HG03097 (cell line): Measurements from ENCODE around the gene UBXN4.
"Not testable (repeated sequence)": the region's sequence is repeated elsewhere in the genome, so short reads cannot be mapped to it uniquely, and the experiment has no call there.

Experiments used
- ATAC-seq: cut with Tn5 transposase; IDR thresholded peaks from one replicate; pipeline ENCODE4 v1.9.1; 2021; ENCODE audit not compliant: unreplicated experiment, low FRiP score

Gene UBXN4

DNA sequence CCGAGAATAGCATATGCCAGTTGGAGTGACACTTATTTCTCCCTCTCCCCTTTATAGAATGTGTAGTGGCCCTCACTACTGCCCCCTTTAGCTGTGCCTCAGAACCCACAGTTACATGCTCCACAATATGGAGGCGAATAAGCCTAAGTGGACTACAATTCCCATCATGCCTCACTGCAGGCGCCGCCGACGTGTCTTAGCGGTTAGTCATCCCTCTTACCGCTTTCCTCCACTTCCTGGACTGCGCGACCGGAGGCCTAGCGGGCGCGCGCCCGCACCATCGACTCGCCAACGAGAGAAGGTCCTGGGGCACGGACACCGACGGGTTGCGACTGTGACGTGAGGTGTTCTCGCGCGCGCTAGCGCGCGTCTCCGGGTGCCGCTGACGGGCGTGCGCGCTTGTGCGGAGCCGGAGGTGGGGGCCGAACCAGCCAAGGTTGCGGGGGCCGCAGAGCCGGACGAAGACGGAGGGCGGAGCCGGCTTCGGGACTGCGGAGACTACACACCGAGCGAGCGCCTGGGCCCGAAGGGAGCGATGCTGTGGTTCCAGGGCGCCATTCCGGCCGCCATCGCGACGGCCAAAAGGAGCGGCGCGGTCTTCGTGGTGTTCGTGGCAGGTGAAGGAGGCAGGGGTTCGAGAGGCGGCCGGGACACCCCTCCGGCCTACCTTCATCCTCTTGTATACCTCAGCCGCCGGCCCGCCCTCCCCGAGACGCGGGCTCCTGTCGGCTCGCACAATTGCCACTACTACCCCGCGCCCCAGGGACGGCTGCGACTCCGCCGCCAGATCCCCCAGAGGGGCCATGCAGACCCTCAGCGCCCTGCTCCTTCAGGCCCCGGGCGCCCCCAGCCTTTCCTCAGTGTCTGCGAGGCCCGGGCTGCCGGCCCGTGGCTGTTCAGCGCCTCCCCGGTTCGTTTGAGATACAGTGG, at the start of gene UBXN4:
Gene UBXN4, plus strand, starts transcription at position 461 of the 930 bp plus-strand sequence. Its CDS starts 75 bp downstream, at position 536.
- peak; percentile 93 for ATAC-seq

- no peak for ATAC-seq
Measured at GRCh38 chr2:135694711-135695110, 46.9 kb upstream of the UBXN4 start.

- ATAC-seq: no peak
Measured at GRCh38 chr2:135698838-135699237, 42.8 kb upstream of the UBXN4 start.

- ATAC-seq: no peak
Measured at GRCh38 chr2:135701442-135701841, 40.2 kb upstream of the UBXN4 start.

DNA sequence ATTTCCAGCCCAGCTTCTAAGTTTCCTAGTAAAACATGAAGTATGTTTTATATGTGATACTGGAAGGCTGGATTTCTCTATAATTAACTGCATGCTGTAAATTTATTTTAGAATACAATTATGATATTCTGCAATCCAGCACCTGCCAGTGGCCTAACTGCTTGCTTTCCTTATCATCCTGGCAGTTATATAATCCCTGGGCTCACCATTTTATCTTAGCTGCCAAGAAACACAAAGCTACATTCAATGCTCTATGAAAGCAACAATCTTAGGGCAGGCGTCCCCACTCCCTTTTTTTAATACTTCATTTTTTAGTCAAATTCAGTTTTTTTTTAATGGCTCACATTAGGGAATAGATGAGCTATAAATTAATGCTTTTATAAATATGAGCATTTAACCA, 38.4 kb upstream of the UBXN4 start:
- no peak for ATAC-seq

DNA sequence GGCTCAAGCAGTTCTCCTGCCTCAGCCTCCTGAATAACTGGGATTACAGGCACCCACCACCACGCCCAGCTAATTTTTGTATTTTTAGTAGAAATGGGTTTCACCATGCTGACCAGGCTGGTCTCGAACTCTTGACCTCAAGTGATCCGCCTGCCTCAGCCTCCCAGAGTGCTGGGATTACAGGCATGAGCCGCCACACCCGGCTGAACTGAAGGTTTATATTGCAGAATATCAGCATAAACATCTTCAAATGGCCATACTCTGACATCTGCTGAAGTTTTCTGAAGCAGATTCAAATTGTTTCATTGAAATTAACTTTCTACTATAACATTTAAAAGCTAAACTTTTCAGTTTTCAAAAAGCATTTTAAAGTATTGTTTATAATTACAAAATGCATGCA, 37.6 kb upstream of the UBXN4 start:
- ATAC-seq: not testable (repeated sequence)

DNA sequence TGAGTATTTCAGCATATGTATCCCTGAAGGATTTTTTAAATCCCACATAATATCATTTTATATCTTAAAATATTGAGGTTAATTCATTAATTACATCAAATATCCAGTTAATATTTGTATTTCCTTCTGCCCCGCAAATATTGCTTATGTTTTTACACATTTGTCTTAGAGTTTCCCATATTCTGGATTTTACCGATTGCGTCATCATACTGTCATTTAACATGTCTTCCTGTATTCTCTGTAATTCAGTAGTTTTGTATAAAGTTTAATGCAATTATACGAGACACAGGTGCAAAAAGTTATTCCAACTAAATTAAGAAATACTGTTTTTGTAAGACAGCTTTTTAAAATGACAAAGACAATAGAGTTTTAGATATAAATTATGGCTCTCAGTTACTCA, 33.5 kb upstream of the UBXN4 start:
- ATAC-seq: no peak

DNA sequence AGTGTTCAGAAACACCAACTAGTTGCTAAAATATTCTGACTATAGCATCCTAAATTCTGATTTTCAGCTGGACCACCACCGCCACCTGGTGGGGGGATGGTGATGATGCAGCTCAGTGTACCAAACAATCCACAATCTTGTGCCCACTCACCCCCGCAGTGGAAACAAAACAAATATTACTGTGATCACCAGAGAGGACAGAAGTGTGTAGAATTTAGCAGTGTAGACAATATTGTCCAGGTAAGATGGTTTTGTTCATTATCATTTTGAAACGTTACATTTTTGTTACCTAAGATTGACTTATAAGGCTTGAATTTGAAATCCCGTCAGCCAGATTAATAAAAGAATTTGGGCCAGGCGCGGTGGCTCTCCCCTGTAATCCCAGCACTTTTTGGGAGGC, 31.7 kb upstream of the UBXN4 start:
- ATAC-seq: no peak

DNA sequence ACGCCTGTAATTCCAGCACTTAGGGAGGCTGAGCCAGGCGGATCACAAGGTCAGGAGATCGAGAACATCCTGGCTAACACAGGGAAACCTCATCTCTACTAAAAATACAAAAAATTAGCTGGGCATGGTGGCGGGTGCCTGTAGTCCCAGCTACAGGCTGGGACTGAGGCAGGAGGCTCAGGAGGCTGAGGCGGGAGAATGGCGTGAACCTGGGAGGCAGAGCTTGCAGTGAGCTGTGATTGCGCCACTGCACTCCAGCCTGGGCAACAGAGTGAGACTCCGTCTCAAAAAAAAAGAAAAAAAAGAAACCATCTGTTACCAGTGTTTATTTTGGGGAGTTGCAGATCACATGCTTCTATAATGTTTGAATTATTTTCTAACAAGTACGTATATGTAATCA, 26.6 kb upstream of the UBXN4 start:
- ATAC-seq: not testable (repeated sequence)

DNA sequence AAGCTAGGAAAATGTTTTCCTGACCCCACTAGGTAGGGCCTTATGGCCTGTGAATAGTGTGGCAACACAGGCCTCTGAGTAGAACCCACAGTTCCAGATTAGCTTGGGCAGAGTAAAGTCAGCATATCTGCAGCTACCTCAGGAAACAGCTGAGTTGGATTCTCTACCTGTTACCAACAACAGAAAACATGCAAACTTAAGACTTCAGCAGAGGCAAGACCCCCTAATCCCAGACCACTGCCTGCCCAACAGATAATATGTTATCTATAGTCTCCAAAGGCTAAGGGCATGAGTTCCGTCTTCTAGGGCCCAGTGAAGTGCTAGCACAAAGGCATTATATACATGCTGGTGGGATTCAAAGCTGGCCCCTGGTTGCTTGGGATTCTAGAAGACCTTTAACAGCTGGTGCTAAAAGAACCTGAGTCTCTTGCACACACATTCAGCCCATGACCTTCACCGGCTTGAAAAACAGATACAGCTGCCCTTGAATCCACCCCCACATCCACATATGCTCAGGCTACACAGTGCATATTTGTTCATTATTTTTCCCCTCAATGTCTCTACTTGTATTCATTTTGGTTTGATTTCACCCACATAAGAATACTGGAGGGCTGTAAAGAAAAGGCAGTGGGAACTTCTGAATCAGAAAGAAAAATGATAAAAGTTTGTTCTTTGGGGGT, 13.5 kb upstream of the UBXN4 start:
- ATAC-seq: no peak

GRCh38 chr2:135732561-135732960, 9.1 kb upstream of the UBXN4 start:
- ATAC-seq: no peak

- no peak for ATAC-seq
Measured at GRCh38 chr2:135733045-135733444, 8.6 kb upstream of the UBXN4 start.

DNA sequence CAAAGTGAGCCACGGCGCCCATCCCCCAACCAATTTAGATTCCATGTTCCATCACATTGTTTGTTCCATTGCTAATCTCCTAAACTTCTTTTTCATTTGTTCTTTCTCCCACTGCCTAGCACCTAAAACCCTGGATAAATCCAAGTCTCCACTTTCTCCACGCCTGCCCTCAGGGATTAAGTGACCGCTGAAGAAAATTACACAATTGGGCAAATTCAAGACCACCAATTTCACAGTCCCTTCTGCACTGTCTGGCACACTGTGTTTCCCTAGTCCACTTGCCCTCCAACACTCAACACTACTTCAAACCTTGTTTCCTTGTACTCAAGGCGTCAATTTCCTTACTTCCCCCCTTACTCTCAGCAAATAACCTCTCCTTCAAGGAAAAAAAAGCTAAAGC, 5.1 kb upstream of the UBXN4 start:
- ATAC-seq: no peak

DNA sequence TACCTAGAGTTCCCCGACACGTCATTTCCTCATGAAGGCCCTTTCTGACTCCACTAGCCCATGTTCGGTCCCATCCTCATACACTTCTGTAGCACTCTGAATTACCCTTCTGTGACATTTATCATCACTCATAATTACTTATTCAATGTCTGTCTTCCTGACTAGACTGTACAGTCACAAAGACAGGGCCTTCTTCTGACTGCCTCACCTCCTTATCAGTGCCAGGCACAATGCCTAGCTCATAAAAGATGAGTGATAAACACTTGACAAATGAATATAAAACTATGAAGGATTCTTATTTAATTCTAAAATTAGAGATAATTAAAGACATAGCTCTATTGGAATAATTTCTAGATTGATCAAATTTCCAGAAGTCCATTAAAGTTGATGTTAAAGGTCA, 1.4 kb upstream of the UBXN4 start:
- no peak for ATAC-seq

DNA sequence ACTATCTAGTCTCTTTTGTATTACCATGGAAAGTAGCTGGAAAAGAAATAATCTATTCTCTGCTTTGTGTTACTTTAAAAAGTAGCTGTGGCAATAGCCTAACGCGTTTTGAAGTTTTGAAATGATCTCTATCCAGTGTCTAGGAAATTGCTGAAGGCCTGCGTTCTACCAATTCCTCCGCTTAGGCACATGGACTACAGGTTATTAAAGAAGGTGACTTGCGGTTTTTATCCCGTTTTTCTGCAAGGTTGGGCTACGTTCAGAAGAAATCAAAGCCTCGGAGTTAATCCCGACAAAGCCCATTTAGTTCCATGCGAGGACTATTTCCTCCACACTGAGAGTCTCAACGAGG, 636 bp upstream of the UBXN4 start:
- no peak for ATAC-seq

GRCh38 chr2:135742325-135742757, 686 bp downstream of the UBXN4 start:
- peak; percentile 21 for ATAC-seq

- no peak for ATAC-seq
Measured at GRCh38 chr2:135743860-135744259, 2.2 kb downstream of the UBXN4 start.

GRCh38 chr2:135744760-135745314, 3.2 kb downstream of the UBXN4 start:
- ATAC-seq: no peak

GRCh38 chr2:135745545-135745944, 3.9 kb downstream of the UBXN4 start:
- no peak for ATAC-seq

DNA sequence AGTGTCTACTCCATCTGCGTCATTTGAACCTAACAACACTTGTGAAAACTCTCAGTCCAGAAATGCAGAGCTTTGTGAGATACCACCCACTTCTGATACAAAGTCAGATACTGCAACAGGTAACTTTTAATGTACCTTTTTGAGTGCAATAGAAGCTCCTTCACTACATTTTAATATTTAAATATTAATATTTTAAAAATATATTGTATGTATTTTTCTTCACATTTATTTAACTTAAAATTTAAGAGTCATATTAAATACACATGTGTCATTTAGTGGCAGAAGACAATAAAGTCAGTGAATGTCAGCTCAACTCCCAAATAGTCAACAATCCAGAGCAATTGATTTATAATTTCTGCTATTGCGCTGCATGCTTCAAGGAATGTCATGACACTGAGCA, 13.9 kb downstream of the UBXN4 start:
- no peak for ATAC-seq

GRCh38 chr2:135756692-135757091, 15.0 kb downstream of the UBXN4 start:
- ATAC-seq: no peak

GRCh38 chr2:135762022-135762421, 20.4 kb downstream of the UBXN4 start:
- ATAC-seq: no peak
